Heart left ventricle (tissue), 13 donors: Measurements from ENCODE around the gene NAP1L4.

Source experiments
- CTCF ChIP-seq, 12 donors: fragments of 200-600 bp; sonication (generic) in 4 of 12; IDR thresholded peaks; one replicate each; pipeline versions ENCODE4 v1.5.0 to v1.8.0; 2018 to 2022; ENCODE audit warnings: antibody characterized with exemption in 12 of 12, mild to moderate bottlenecking in 5 of 12
- POLR2A ChIP-seq, 2 donors: fragments of 450-650 bp; IDR thresholded peaks; one replicate each; pipeline ENCODE4 v1.6.1; 2017; ENCODE audit warnings: antibody characterized with exemption in 2 of 2, mild to moderate bottlenecking in 2 of 2, moderate library complexity in 2 of 2
- donor health status: ischemic (EF 13 %, LVEDD 7.1; RV severe dilation, severe dysfunction).
- donor health status: DM: no; HTN: yes; CAD: no.
- donor health status: DM: no; HTN: no; CAD: no.
- donor health status: ischemic (EF 25% LVEDD 6.9; RV normal size, moderate dysfunction).
- donor health status: ischemic (EF 25% LVEDD 5.7; RV mildly dilated, moderate dysfunction).
- donor health status: ischemic (EF 35%, LVEDD 5.7; RV mildly dilated, moderate dysfunction).
- donor health status: nonischemic (EF 11% LVEDD 7.7; RV severe dilation, severe dysfunction).
- donor health status: DM: yes; HTN: yes; CAD: no.
- donor health status: PGD.
- donor health status: ischemic (EF 29% LVEDD 5.4; RV normal size, mild dysfunction).
- donor health status: nonischemic (EF 23%, LVEDD 6.1; RV moderate dilation, normal function).

GRCh38 chr11:2921742-2922493 is 70.2 kb downstream of the NAP1L4 start:
- TF ChIP-seq POLR2A (IDR thresholded peaks at IDR 0.05): no peak
- no peak for TF ChIP-seq CTCF (IDR thresholded peaks at IDR 0.05)
